Endodermal cell (in vitro differentiated cells): ENCODE measurements around the gene SBSN. TPM values are rescaled to one million over a fixed set of nuclear protein-coding genes. Genes with fewer than 3 reads are reported as not detected.

Experiments used
- DNase-seq: peaks from one replicate; pipeline ENCODE4 v3.0.0-alpha.2; 2017
- H3K27ac ChIP-seq: 2 replicates; pipeline ENCODE4 v1.5.1; 2013; ENCODE audit warnings: mild to moderate bottlenecking, low read depth, low read length, moderate library complexity
- H3K27me3 ChIP-seq: 2 replicates; pipeline ENCODE4 v1.6.1; 2013; ENCODE audit warnings: mild to moderate bottlenecking, low read length, moderate library complexity; ENCODE audit not compliant: insufficient read depth, control insufficient read depth, poor library complexity, severe bottlenecking
- H3K36me3 ChIP-seq: 2 replicates; pipeline ENCODE4 v1.7.0; 2013; ENCODE audit warnings: mild to moderate bottlenecking, low read length, moderate library complexity; ENCODE audit not compliant: control insufficient read depth, insufficient read depth
- H3K4me1 ChIP-seq: one replicate; pipeline ENCODE4 v1.7.0; 2013; ENCODE audit warnings: low read length; ENCODE audit not compliant: control insufficient read depth, insufficient read depth
- H3K4me3 ChIP-seq: 2 replicates; pipeline ENCODE4 v1.5.1; 2013; ENCODE audit warnings: mild to moderate bottlenecking, low read length, moderate library complexity
- H3K9ac ChIP-seq: 2 replicates; pipeline ENCODE4 v1.6.1; 2013; ENCODE audit warnings: mild to moderate bottlenecking, low read length, moderate library complexity; ENCODE audit not compliant: poor library complexity, severe bottlenecking; ENCODE audit errors: extremely low read depth
- H3K9me3 ChIP-seq: 2 replicates; pipeline ENCODE4 v1.6.1; 2013; ENCODE audit warnings: mild to moderate bottlenecking, low read length, moderate library complexity; ENCODE audit not compliant: control insufficient read depth
- H3K27ac Mint-ChIP-seq: 2 replicates; pipeline ENCODE4 v1.8.0; 2020; ENCODE audit warnings: mixed read lengths
- H3K27me3 Mint-ChIP-seq: 2 replicates; pipeline ENCODE4 v1.8.0; 2021; ENCODE audit warnings: mild to moderate bottlenecking, mixed read lengths; ENCODE audit not compliant: insufficient read depth
- H3K36me3 Mint-ChIP-seq: 2 replicates; pipeline ENCODE4 v1.8.0; 2020; ENCODE audit warnings: low read depth, mixed read lengths
- H3K4me1 Mint-ChIP-seq: 2 replicates; pipeline ENCODE4 v1.8.0; 2020; ENCODE audit warnings: mixed read lengths
- H3K4me3 Mint-ChIP-seq: 2 replicates; pipeline ENCODE4 v1.8.0; 2020; ENCODE audit warnings: mild to moderate bottlenecking, moderate library complexity, mixed read lengths
- H3K9me3 Mint-ChIP-seq: 2 replicates; pipeline ENCODE4 v1.8.0; 2020; ENCODE audit warnings: mild to moderate bottlenecking, mixed read lengths
- WGBS, 2 experiments: methylation state at CpG; one replicate each; pipeline versions ENCODE4 v1.1.5 to v1.1.7; 2013; ENCODE audit warnings: missing lambda C conversion rate in 2 of 2, mixed read lengths in 1 of 2; ENCODE audit not compliant: insufficient coverage in 1 of 2, insufficient read length in 1 of 2; 5-methylcytosine and 5-hydroxymethylcytosine counted together
- total RNA-seq, 2 donors: library from RNA; stranded (reverse); fragmentation: NEBNext Ultra II Directional in 1 of 2; extraction: Animal tissue kit (Norgen Biotek cat#: 25700) in 1 of 2; gene quantifications; 2 replicates in 1 of 2; 3 replicates in 1 of 2; pipeline ENCODE4 v1.2.1, GENCODE V29; 2021
- TF ChIP-seq, protein P1 (sequence below): fragments of 200-600 bp; sonication (generic); conservative IDR thresholded peaks from 2 replicates; pipeline ENCODE4 v1.5.0; 2021; ENCODE audit warnings: antibody characterized with exemption, mild to moderate bottlenecking

Gene SBSN
- total RNA-seq, 2 donors from 2014 or later: not detected

DNA sequence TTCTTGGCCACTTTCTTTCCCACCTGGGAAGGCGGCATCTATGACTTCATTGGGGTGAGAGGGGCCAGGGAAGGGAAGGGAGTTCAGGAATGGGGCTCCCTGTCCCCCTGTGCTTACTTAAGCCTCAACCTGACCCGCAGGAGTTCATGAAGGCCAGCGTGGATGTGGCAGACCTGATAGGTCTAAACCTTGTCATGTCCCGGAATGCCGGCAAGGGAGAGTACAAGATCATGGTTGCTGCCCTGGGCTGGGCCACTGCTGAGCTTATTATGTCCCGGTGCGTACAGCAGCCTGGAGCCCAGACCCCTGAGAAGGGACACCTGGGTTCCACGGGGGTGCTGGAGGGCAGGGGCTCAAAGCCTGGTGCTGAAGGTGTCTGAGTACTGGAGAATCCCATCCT is 18.4 kb upstream of the SBSN start:
- H3K36me3 Mint-ChIP-seq: peaks cover 47% of the 10 kb centered on the region

GRCh38 chr19:35545855-35546381 is 17.8 kb upstream of the SBSN start:
- H3K36me3 ChIP-seq: peaks cover 36% of the 10 kb centered on the region
- H3K27me3 ChIP-seq: no peaks in the 10 kb centered on the region
- Mint-ChIP-seq H3K9me3 (no peaks in the 10 kb centered on the region), H3K4me1 (peaks cover 22% of the 10 kb centered on the region), H3K27ac (peak overlapping the region; percentile 91), H3K36me3 (peaks cover 47% of the 10 kb centered on the region), H3K27me3 (no peaks in the 10 kb centered on the region), H3K4me3 (peak overlapping the region; percentile 84)
- DNase-seq: no peak
- H3K4me1 ChIP-seq: peaks cover 10% of the 10 kb centered on the region
- H3K9ac ChIP-seq: peak overlapping the region; percentile 81
- peak overlapping the region; percentile 99 for H3K4me3 ChIP-seq
- TF ChIP-seq, protein P1, sequence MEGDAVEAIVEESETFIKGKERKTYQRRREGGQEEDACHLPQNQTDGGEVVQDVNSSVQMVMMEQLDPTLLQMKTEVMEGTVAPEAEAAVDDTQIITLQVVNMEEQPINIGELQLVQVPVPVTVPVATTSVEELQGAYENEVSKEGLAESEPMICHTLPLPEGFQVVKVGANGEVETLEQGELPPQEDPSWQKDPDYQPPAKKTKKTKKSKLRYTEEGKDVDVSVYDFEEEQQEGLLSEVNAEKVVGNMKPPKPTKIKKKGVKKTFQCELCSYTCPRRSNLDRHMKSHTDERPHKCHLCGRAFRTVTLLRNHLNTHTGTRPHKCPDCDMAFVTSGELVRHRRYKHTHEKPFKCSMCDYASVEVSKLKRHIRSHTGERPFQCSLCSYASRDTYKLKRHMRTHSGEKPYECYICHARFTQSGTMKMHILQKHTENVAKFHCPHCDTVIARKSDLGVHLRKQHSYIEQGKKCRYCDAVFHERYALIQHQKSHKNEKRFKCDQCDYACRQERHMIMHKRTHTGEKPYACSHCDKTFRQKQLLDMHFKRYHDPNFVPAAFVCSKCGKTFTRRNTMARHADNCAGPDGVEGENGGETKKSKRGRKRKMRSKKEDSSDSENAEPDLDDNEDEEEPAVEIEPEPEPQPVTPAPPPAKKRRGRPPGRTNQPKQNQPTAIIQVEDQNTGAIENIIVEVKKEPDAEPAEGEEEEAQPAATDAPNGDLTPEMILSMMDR: no peak
- no peaks in the 10 kb centered on the region for H3K9me3 ChIP-seq
- WGBS, 2 experiments: 7 to 16% methylated on average over 14 to 27 of the region's 27 CpGs
- H3K27ac ChIP-seq: no peak overlapping the region

More for the DNA sequence above, 18.4 kb upstream of the SBSN start:
- H3K9me3 ChIP-seq: no peaks in the 10 kb centered on the region
- peaks cover 22% of the 10 kb centered on the region for H3K4me1 Mint-ChIP-seq
- peak overlapping the region; percentile 81 for H3K9ac ChIP-seq
- no peaks in the 10 kb centered on the region for H3K27me3 Mint-ChIP-seq
- H3K4me3 Mint-ChIP-seq: peak overlapping the region; percentile 84
- TF ChIP-seq, protein P1: no peak
- 93 to 95% methylated on average over 7 to 8 of the region's 8 CpGs for WGBS, 2 experiments
- H3K4me3 ChIP-seq: peak overlapping the region; percentile 99
- DNase-seq: no peak
- peak overlapping the region; percentile 91 for H3K27ac Mint-ChIP-seq
- H3K27me3 ChIP-seq: no peaks in the 10 kb centered on the region
- H3K4me1 ChIP-seq: peaks cover 10% of the 10 kb centered on the region
- peaks cover 33% of the 10 kb centered on the region for H3K36me3 ChIP-seq
- no peak overlapping the region for H3K27ac ChIP-seq
- no peaks in the 10 kb centered on the region for H3K9me3 Mint-ChIP-seq

DNA sequence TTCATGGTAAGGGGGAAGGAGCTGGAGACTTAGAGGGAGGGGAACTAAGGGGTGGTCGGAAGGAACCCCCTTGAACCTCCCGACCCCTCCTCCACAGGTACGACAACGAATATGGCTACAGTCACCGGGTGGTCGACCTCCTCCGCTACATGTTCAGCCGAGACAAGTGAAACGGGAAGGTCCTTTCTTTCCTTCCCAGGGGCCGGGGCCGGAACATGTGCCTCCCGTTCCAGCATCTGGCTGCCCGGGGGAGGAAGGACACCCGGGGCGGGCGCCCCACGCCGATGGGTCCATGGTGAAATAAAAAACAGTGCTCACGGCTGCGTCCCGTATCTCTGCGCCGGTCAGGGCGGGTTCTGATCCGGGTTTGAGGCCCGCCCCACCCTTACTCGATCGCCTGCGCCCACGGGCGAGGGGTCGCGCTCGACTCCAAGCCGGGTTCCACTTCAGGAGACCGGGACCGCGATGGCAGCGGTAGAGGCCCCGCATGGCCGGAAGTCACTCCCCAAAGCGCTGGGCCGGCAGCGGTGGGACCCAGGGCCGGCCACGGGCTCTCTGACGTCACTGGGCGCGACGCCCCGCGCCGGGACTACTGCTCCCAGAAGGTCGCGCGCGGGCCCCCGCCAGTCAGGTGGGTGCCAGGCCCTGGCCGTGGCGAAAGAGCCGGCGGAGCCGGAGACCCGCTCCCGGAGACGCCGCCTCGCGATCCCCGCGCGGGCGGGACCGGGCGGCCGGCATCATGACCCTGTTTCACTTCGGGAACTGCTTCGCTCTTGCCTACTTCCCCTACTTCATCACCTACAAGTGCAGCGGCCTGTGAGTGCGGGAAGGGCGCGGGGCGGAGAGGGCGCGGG is 17.1 kb upstream of the SBSN start, which contains the start of gene TMEM147:
Gene TMEM147 (plus strand): TSS at position 626 of the 854 bp plus-strand sequence. CDS start 114 bp downstream, at position 740.
- H3K4me3 ChIP-seq: peak within 1 kb of the TSS; percentile 99
- TF ChIP-seq, protein P1: no peak
- Mint-ChIP-seq H3K4me3 (peak within 1 kb of the TSS; percentile 84), H3K27me3 (no peaks in the 10 kb centered on the region), H3K4me1 (peaks cover 22% of the 10 kb centered on the region), H3K27ac (peak within 1 kb of the TSS; percentile 91), H3K9me3 (no peaks in the 10 kb centered on the region), H3K36me3 (peaks cover 45% of the 10 kb centered on the region)
- peak; percentile 96 for DNase-seq
- H3K9ac ChIP-seq: peak within 1 kb of the TSS; percentile 81
- no peaks in the 10 kb centered on the region for H3K27me3 ChIP-seq
- WGBS, 2 experiments: 0% methylated on average over 51 to 85 of the region's 85 CpGs
- peak within 1 kb of the TSS; percentile 24 for H3K27ac ChIP-seq
- H3K4me1 ChIP-seq: peaks cover 10% of the 10 kb centered on the region
- peaks cover 37% of the 10 kb centered on the region for H3K36me3 ChIP-seq
- H3K9me3 ChIP-seq: no peaks in the 10 kb centered on the region
